Liver (tissue), 9 donors: ENCODE measurements around the gene ZFP36. TPM values are rescaled to one million over a fixed set of nuclear protein-coding genes. Genes with fewer than 3 reads are reported as not detected.

Source experiments
- DNase-seq: peaks from one replicate; pipeline ENCODE4 v3.0.0-alpha.2; 2017; ENCODE audit warnings: low spot score
- H3K27ac ChIP-seq, 2 donors: one replicate each; pipeline ENCODE4 v1.7.0; 2013; ENCODE audit warnings: inconsistent platforms in 2 of 2, low read length in 2 of 2, control low read depth in 1 of 2, low read depth in 1 of 2, mild to moderate bottlenecking in 1 of 2
- H3K27me3 ChIP-seq, 4 donors: one replicate each; pipeline versions ENCODE4 v1.6.1 to v1.7.0; 2013; ENCODE audit warnings: low read length in 3 of 4, inconsistent platforms in 1 of 4, mild to moderate bottlenecking in 1 of 4, moderate library complexity in 1 of 4; ENCODE audit not compliant: control insufficient read depth in 4 of 4, insufficient read depth in 4 of 4
- H3K36me3 ChIP-seq, 4 donors: one replicate each; pipeline versions ENCODE4 v1.6.1 to v1.7.0; 2013; ENCODE audit warnings: low read length in 3 of 4, mild to moderate bottlenecking in 3 of 4, low read depth in 1 of 4, moderate library complexity in 1 of 4; ENCODE audit not compliant: control insufficient read depth in 4 of 4, insufficient read depth in 3 of 4
- H3K4me1 ChIP-seq, 4 donors: one replicate each; pipeline versions ENCODE4 v1.6.1 to v1.7.0; 2013; ENCODE audit warnings: low read length in 3 of 4, mild to moderate bottlenecking in 3 of 4, moderate library complexity in 1 of 4; ENCODE audit not compliant: control insufficient read depth in 4 of 4, insufficient read depth in 4 of 4
- H3K4me3 ChIP-seq, 3 donors: one replicate each; pipeline versions ENCODE4 v1.6.1 to v1.7.0; 2013; ENCODE audit warnings: low read length in 3 of 3, control low read depth in 1 of 3, low read depth in 1 of 3, mild to moderate bottlenecking in 1 of 3
- H3K9ac ChIP-seq, 2 donors: one replicate each; pipeline ENCODE4 v1.7.0; 2013; ENCODE audit warnings: low read length in 2 of 2, mild to moderate bottlenecking in 2 of 2, moderate library complexity in 2 of 2, control low read depth in 1 of 2, low read depth in 1 of 2
- H3K9me3 ChIP-seq, 4 donors: one replicate each; pipeline versions ENCODE4 v1.6.1 to v1.7.0; 2013; ENCODE audit warnings: low read length in 3 of 4; ENCODE audit not compliant: control insufficient read depth in 4 of 4
- ATF3 ChIP-seq: IDR thresholded peaks from 2 replicates; pipeline ENCODE4 v1.6.1; 2016; ENCODE audit warnings: antibody characterized with exemption
- CTCF ChIP-seq: fragments of 150-350 bp; IDR thresholded peaks from 2 replicates; pipeline ENCODE4 v1.5.1; 2017; ENCODE audit warnings: improper control_type of control experiment, low read depth, low read length; ENCODE audit not compliant: missing input control
- EGR1 ChIP-seq, 2 donors: IDR thresholded peaks; 2 replicates each; pipeline ENCODE4 v1.6.1; 2016 to 2018; ENCODE audit warnings: antibody characterized with exemption in 2 of 2, low read depth in 2 of 2
- FOXA1 ChIP-seq: IDR thresholded peaks from 2 replicates; pipeline ENCODE4 v1.6.1; 2016; ENCODE audit warnings: antibody characterized with exemption
- FOXA2 ChIP-seq: IDR thresholded peaks from 2 replicates; pipeline ENCODE4 v1.6.1; 2016; ENCODE audit warnings: antibody characterized with exemption
- GABPA ChIP-seq, 2 donors: IDR thresholded peaks in 1 of 2; conservative IDR thresholded peaks in 1 of 2; 2 replicates each; pipeline ENCODE4 v1.6.1; 2016; ENCODE audit warnings: antibody characterized with exemption in 2 of 2, mild to moderate bottlenecking in 1 of 2, moderate library complexity in 1 of 2
- HNF4A ChIP-seq, 2 donors: conservative IDR thresholded peaks; 2 replicates each; pipeline ENCODE4 v1.6.1; 2016; ENCODE audit warnings: antibody characterized with exemption in 2 of 2, mild to moderate bottlenecking in 2 of 2
- HNF4G ChIP-seq: IDR thresholded peaks from 2 replicates; pipeline ENCODE4 v1.6.1; 2016; ENCODE audit warnings: antibody characterized with exemption
- JUND ChIP-seq, 2 donors: IDR thresholded peaks; 2 replicates each; pipeline ENCODE4 v1.6.1; 2016; ENCODE audit warnings: antibody characterized with exemption in 2 of 2
- MAX ChIP-seq: IDR thresholded peaks from 2 replicates; pipeline ENCODE4 v1.6.1; 2016; ENCODE audit warnings: antibody characterized with exemption
- NR2F2 ChIP-seq: IDR thresholded peaks from 2 replicates; pipeline ENCODE4 v1.6.1; 2016; ENCODE audit warnings: antibody characterized with exemption
- RAD21 ChIP-seq, 2 donors: IDR thresholded peaks; 2 replicates each; pipeline ENCODE4 v1.6.1; 2016; ENCODE audit warnings: antibody characterized with exemption in 2 of 2, mild to moderate bottlenecking in 2 of 2
- REST ChIP-seq: IDR thresholded peaks from 2 replicates; pipeline ENCODE4 v1.6.1; 2016; ENCODE audit warnings: antibody characterized with exemption, mild to moderate bottlenecking
- RXRA ChIP-seq, 2 donors: IDR thresholded peaks; 2 replicates each; pipeline ENCODE4 v1.6.1; 2017 to 2018; ENCODE audit warnings: antibody characterized with exemption in 2 of 2, mild to moderate bottlenecking in 1 of 2
- SP1 ChIP-seq: IDR thresholded peaks from 2 replicates; pipeline ENCODE4 v1.6.1; 2018; ENCODE audit warnings: antibody characterized with exemption, mild to moderate bottlenecking
- TAF1 ChIP-seq: conservative IDR thresholded peaks from 2 replicates; pipeline ENCODE4 v1.6.1; 2016; ENCODE audit warnings: antibody characterized with exemption, mild to moderate bottlenecking
- YY1 ChIP-seq: IDR thresholded peaks from 2 replicates; pipeline ENCODE4 v1.6.1; 2016; ENCODE audit warnings: antibody characterized with exemption, mild to moderate bottlenecking
- ZBTB33 ChIP-seq: IDR thresholded peaks from 2 replicates; pipeline ENCODE4 v1.6.1; 2016; ENCODE audit warnings: antibody characterized with exemption
- WGBS: extraction: QIAGEN DNeasy Blood & Tissue Kit; methylation state at CpG from one replicate; pipeline ENCODE4 v1.1.7; 2013; 5-methylcytosine and 5-hydroxymethylcytosine counted together
- polyA plus RNA-seq, 2 donors: library from polyadenylated mRNA; stranded (reverse) in 1 of 2; unstranded in 1 of 2; fragments of 200-250 nt in 1 of 2; fragments of >200 nt in 1 of 2; fragmentation: Nextera tagmentation in 1 of 2; extraction: Ambion mirVana in 1 of 2; gene quantifications; one replicate each; pipeline versions ENCODE4 v1.2.1 to v1.2.3, GENCODE V29; 2013 to 2015
- total RNA-seq, 2 donors: library from RNA; depleted of rRNA; stranded (reverse); fragments of >200 nt; gene quantifications; one replicate each; pipeline ENCODE4 v1.2.3, GENCODE V29; 2014
- donor health status: healthy.
- donor health status: healthy.
- donor health status: healthy.
- donor health status: healthy.
- donor health status: healthy.

ZFP36 gene
- total and polyA plus RNA-seq, 4 donors: 3.6 to 91.9 (median 35.5) TPM

GRCh38 chr19:39410831-39411080 lies 4.1 kb downstream of the ZFP36 start:
- DNase-seq: no peak
- Histone ChIP-seq H3K9me3 (no peaks in the 10 kb centered on the region), H3K9ac (peak overlapping the region; percentile 64 to 98), H3K27me3 (no peaks in the 10 kb centered on the region), H3K4me3 (peak overlapping the region; percentile 45 to 94 (median 80)), H3K27ac (peak overlapping the region; percentile 89 to 98), H3K36me3 (peaks cover 0 to 9% (median 0%) of the 10 kb centered on the region in 4 donors), H3K4me1 (peaks cover 5 to 36% (median 11%) of the 10 kb centered on the region in 4 donors)
- TF ChIP-seq ZBTB33 (no peak), MAX (no peak), SP1 (no peak), FOXA2 (no peak), EGR1 (IDR thresholded peaks at IDR 0.05; ENCODE audit: low read depth in 2 of 2) (no peak), HNF4A (conservative IDR thresholded peaks at IDR 0.05) (no peak), HNF4G (no peak), YY1 (no peak), GABPA (IDR thresholded peaks at IDR 0.05 in 1 of 2, conservative IDR thresholded peaks at IDR 0.05 in 1 of 2) (no peak), ATF3 (no peak), CTCF (no peak), NR2F2 (no peak), RAD21 (IDR thresholded peaks at IDR 0.05) (no peak), RXRA (IDR thresholded peaks at IDR 0.05) (no peak), FOXA1 (no peak), JUND (IDR thresholded peaks at IDR 0.05) (no peak), REST (no peak), TAF1 (no peak)
- WGBS: 32% methylated on average over 1 of the region's 1 CpG
